Measurements from ENCODE around the gene PXMP4.

PXMP4 gene

GRCh38 chr20:33721391-33722140, 1.5 kb upstream of the PXMP4 start:
- H3K9me3 ChIP-seq (ENCODE audit: control insufficient read depth in 1 of 2, low read length in 2 of 2) = no peaks in the 10 kb centered on the region
- no peaks in the 10 kb centered on the region for H3K27me3 ChIP-seq (ENCODE audit: control insufficient read depth in 1 of 2, insufficient read depth in 2 of 2, low read length in 2 of 2)
- no peak overlapping the region for H3K27ac ChIP-seq (ENCODE audit: low read depth, low read length)
- H3K4me3 ChIP-seq (ENCODE audit: low read depth in 1 of 2, low read length in 2 of 2) = no peak overlapping the region
- no peaks in the 10 kb centered on the region for H3K36me3 ChIP-seq (ENCODE audit: control insufficient read depth in 1 of 2, insufficient read depth in 2 of 2, low read length in 2 of 2)
- no peak overlapping the region for H3K9ac ChIP-seq (ENCODE audit: low read depth in 1 of 2, low read length in 2 of 2)
- peaks cover 11 to 19% of the 10 kb centered on the region in 2 donors for H3K4me1 ChIP-seq (ENCODE audit: control insufficient read depth in 1 of 2, insufficient read depth in 2 of 2, low read length in 2 of 2)

- H3K36me3 ChIP-seq (ENCODE audit: control insufficient read depth in 1 of 2, insufficient read depth in 2 of 2, low read length in 2 of 2) = peaks cover 0 to 3% of the 10 kb centered on the region in 2 donors
- peak overlapping the region; percentile 37 for H3K27ac ChIP-seq (ENCODE audit: low read depth, low read length)
- H3K9ac ChIP-seq (ENCODE audit: low read depth in 1 of 2, low read length in 2 of 2) = peak overlapping the region; percentile 82 to 95
Measured at GRCh38 chr20:33719277-33719988, 677 bp downstream of the PXMP4 start.

GRCh38 chr20:33716498-33716897, 3.6 kb downstream of the PXMP4 start:
- no peak overlapping the region for H3K27ac ChIP-seq (ENCODE audit: low read depth, low read length)
- H3K36me3 ChIP-seq (ENCODE audit: control insufficient read depth in 1 of 2, insufficient read depth in 2 of 2, low read length in 2 of 2) = peaks cover 0 to 28% of the 10 kb centered on the region in 2 donors
- no peak overlapping the region for H3K9ac ChIP-seq (ENCODE audit: low read depth in 1 of 2, low read length in 2 of 2)
- H3K4me1 ChIP-seq (ENCODE audit: control insufficient read depth in 1 of 2, insufficient read depth in 2 of 2, low read length in 2 of 2) = peaks cover 11 to 12% of the 10 kb centered on the region in 2 donors
- H3K27me3 ChIP-seq (ENCODE audit: control insufficient read depth in 1 of 2, insufficient read depth in 2 of 2, low read length in 2 of 2) = no peaks in the 10 kb centered on the region
- no peaks in the 10 kb centered on the region for H3K9me3 ChIP-seq (ENCODE audit: control insufficient read depth in 1 of 2, low read length in 2 of 2)
- no peak overlapping the region for H3K4me3 ChIP-seq (ENCODE audit: low read depth in 1 of 2, low read length in 2 of 2)

More at GRCh38 chr20:33719277-33719988, 677 bp downstream of the PXMP4 start:
- Histone ChIP-seq H3K27me3 (ENCODE audit: control insufficient read depth in 1 of 2, insufficient read depth in 2 of 2, low read length in 2 of 2) (no peaks in the 10 kb centered on the region), H3K4me3 (ENCODE audit: low read depth in 1 of 2, low read length in 2 of 2) (peak overlapping the region; percentile 86 to 98), H3K4me1 (ENCODE audit: control insufficient read depth in 1 of 2, insufficient read depth in 2 of 2, low read length in 2 of 2) (peaks cover 11 to 15% of the 10 kb centered on the region in 2 donors), H3K9me3 (ENCODE audit: control insufficient read depth in 1 of 2, low read length in 2 of 2) (no peaks in the 10 kb centered on the region)

- H3K27me3 ChIP-seq (ENCODE audit: control insufficient read depth in 1 of 2, insufficient read depth in 2 of 2, low read length in 2 of 2) = no peaks in the 10 kb centered on the region
- peaks cover 11 to 40% of the 10 kb centered on the region in 2 donors for H3K36me3 ChIP-seq (ENCODE audit: control insufficient read depth in 1 of 2, insufficient read depth in 2 of 2, low read length in 2 of 2)
- peaks cover 9 to 15% of the 10 kb centered on the region in 2 donors for H3K4me1 ChIP-seq (ENCODE audit: control insufficient read depth in 1 of 2, insufficient read depth in 2 of 2, low read length in 2 of 2)
- no peak overlapping the region for H3K9ac ChIP-seq (ENCODE audit: low read depth in 1 of 2, low read length in 2 of 2)
- no peak overlapping the region for H3K27ac ChIP-seq (ENCODE audit: low read depth, low read length)
- H3K4me3 ChIP-seq (ENCODE audit: low read depth in 1 of 2, low read length in 2 of 2) = no peak overlapping the region
- no peaks in the 10 kb centered on the region for H3K9me3 ChIP-seq (ENCODE audit: control insufficient read depth in 1 of 2, low read length in 2 of 2)
Measured at GRCh38 chr20:33713865-33714367, 6.2 kb downstream of the PXMP4 start.

- H3K36me3 ChIP-seq (ENCODE audit: control insufficient read depth in 1 of 2, insufficient read depth in 2 of 2, low read length in 2 of 2) = peaks cover 14 to 46% of the 10 kb centered on the region in 2 donors
- H3K9ac ChIP-seq (ENCODE audit: low read depth in 1 of 2, low read length in 2 of 2) = no peak overlapping the region
- H3K9me3 ChIP-seq (ENCODE audit: control insufficient read depth in 1 of 2, low read length in 2 of 2) = no peaks in the 10 kb centered on the region
- no peak overlapping the region for H3K4me3 ChIP-seq (ENCODE audit: low read depth in 1 of 2, low read length in 2 of 2)
- no peaks in the 10 kb centered on the region for H3K27me3 ChIP-seq (ENCODE audit: control insufficient read depth in 1 of 2, insufficient read depth in 2 of 2, low read length in 2 of 2)
- H3K4me1 ChIP-seq (ENCODE audit: control insufficient read depth in 1 of 2, insufficient read depth in 2 of 2, low read length in 2 of 2) = peaks cover 7 to 15% of the 10 kb centered on the region in 2 donors
- no peak overlapping the region for H3K27ac ChIP-seq (ENCODE audit: low read depth, low read length)
Measured at GRCh38 chr20:33711446-33711738, 8.7 kb downstream of the PXMP4 start.

GRCh38 chr20:33710681-33711445, 9.2 kb downstream of the PXMP4 start:
- Histone ChIP-seq H3K27me3 (ENCODE audit: control insufficient read depth in 1 of 2, insufficient read depth in 2 of 2, low read length in 2 of 2) (no peaks in the 10 kb centered on the region), H3K4me3 (ENCODE audit: low read depth in 1 of 2, low read length in 2 of 2) (no peak overlapping the region), H3K9me3 (ENCODE audit: control insufficient read depth in 1 of 2, low read length in 2 of 2) (no peaks in the 10 kb centered on the region), H3K4me1 (ENCODE audit: control insufficient read depth in 1 of 2, insufficient read depth in 2 of 2, low read length in 2 of 2) (peaks cover 7 to 15% of the 10 kb centered on the region in 2 donors), H3K27ac (ENCODE audit: low read depth, low read length) (no peak overlapping the region), H3K36me3 (ENCODE audit: control insufficient read depth in 1 of 2, insufficient read depth in 2 of 2, low read length in 2 of 2) (peaks cover 14 to 46% of the 10 kb centered on the region in 2 donors), H3K9ac (ENCODE audit: low read depth in 1 of 2, low read length in 2 of 2) (no peak overlapping the region)

- Histone ChIP-seq H3K36me3 (ENCODE audit: control insufficient read depth in 1 of 2, insufficient read depth in 2 of 2, low read length in 2 of 2) (peaks cover 14 to 46% of the 10 kb centered on the region in 2 donors), H3K27ac (ENCODE audit: low read depth, low read length) (no peak overlapping the region), H3K4me3 (ENCODE audit: low read depth in 1 of 2, low read length in 2 of 2) (no peak overlapping the region), H3K9me3 (ENCODE audit: control insufficient read depth in 1 of 2, low read length in 2 of 2) (no peaks in the 10 kb centered on the region), H3K27me3 (ENCODE audit: control insufficient read depth in 1 of 2, insufficient read depth in 2 of 2, low read length in 2 of 2) (no peaks in the 10 kb centered on the region), H3K9ac (ENCODE audit: low read depth in 1 of 2, low read length in 2 of 2) (no peak overlapping the region), H3K4me1 (ENCODE audit: control insufficient read depth in 1 of 2, insufficient read depth in 2 of 2, low read length in 2 of 2) (peaks cover 7 to 15% of the 10 kb centered on the region in 2 donors)
Measured at GRCh38 chr20:33709905-33710541, 10.1 kb downstream of the PXMP4 start.

GRCh38 chr20:33709398-33709797, 10.7 kb downstream of the PXMP4 start:
- H3K27me3 ChIP-seq (ENCODE audit: control insufficient read depth in 1 of 2, insufficient read depth in 2 of 2, low read length in 2 of 2) = no peaks in the 10 kb centered on the region
- peaks cover 14 to 43% of the 10 kb centered on the region in 2 donors for H3K36me3 ChIP-seq (ENCODE audit: control insufficient read depth in 1 of 2, insufficient read depth in 2 of 2, low read length in 2 of 2)
- no peak overlapping the region for H3K27ac ChIP-seq (ENCODE audit: low read depth, low read length)
- peaks cover 7 to 15% of the 10 kb centered on the region in 2 donors for H3K4me1 ChIP-seq (ENCODE audit: control insufficient read depth in 1 of 2, insufficient read depth in 2 of 2, low read length in 2 of 2)
- H3K9ac ChIP-seq (ENCODE audit: low read depth in 1 of 2, low read length in 2 of 2) = no peak overlapping the region
- no peaks in the 10 kb centered on the region for H3K9me3 ChIP-seq (ENCODE audit: control insufficient read depth in 1 of 2, low read length in 2 of 2)
- H3K4me3 ChIP-seq (ENCODE audit: low read depth in 1 of 2, low read length in 2 of 2) = no peak overlapping the region

GRCh38 chr20:33707668-33708067, 12.4 kb downstream of the PXMP4 start:
- Histone ChIP-seq H3K36me3 (ENCODE audit: control insufficient read depth in 1 of 2, insufficient read depth in 2 of 2, low read length in 2 of 2) (peaks cover 14 to 28% of the 10 kb centered on the region in 2 donors), H3K4me1 (ENCODE audit: control insufficient read depth in 1 of 2, insufficient read depth in 2 of 2, low read length in 2 of 2) (peaks cover 7 to 15% of the 10 kb centered on the region in 2 donors), H3K9me3 (ENCODE audit: control insufficient read depth in 1 of 2, low read length in 2 of 2) (no peaks in the 10 kb centered on the region), H3K9ac (ENCODE audit: low read depth in 1 of 2, low read length in 2 of 2) (no peak overlapping the region), H3K4me3 (ENCODE audit: low read depth in 1 of 2, low read length in 2 of 2) (no peak overlapping the region), H3K27ac (ENCODE audit: low read depth, low read length) (no peak overlapping the region), H3K27me3 (ENCODE audit: control insufficient read depth in 1 of 2, insufficient read depth in 2 of 2, low read length in 2 of 2) (no peaks in the 10 kb centered on the region)
